Head of caudate nucleus (tissue), 42 donors: ENCODE results near the gene CDCA3.

Source experiments
- DNase-seq, 42 donors: peaks; one replicate each; pipeline versions ENCODE4 v3.0.0 to v3.0.0-alpha.2; 2020 to 2021; ENCODE audit warnings: mixed read lengths in 7 of 42
- intact Hi-C: fragments of 100-400 bp; cut with DNase I; formaldehyde crosslinking; loops from one replicate; pipeline ENCODE4 v1.15.0; 2022

CDCA3 gene

DNA sequence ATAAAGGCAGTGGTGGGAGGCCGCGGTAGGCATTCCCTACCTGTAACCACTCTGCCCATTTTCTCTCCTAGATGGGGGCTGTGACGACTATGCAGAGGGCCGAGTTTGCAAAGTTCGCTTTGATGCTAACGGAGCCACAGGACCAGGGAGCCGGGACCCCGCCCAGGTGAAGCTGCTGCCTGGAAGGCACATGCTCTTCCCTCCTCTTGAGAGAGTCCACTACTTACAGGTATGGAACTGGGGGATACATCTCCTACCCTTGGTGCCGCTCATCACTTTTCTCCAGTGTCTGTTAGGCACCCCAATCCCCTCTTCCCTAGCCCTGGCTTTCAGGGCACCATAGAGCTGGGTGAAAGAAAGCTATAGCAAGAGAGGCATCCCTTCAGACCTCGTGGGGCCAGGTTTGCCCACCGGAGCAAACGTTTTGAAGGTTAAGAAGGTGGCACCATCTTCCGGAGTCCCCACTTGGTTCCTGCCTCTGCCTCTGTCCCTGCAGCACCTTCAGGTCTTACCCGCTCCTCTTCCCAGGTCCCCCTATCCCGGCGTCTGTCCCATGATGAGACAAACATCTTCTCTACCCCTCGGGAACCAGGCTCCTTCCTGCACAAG is 24.9 kb downstream of the CDCA3 start:
- intact Hi-C loops, result loop anchor here (5.0 kb wide), 1 partner anchor 74 kb away; the partner anchor contains the start of gene MLF2
- no peak for DNase-seq

DNA sequence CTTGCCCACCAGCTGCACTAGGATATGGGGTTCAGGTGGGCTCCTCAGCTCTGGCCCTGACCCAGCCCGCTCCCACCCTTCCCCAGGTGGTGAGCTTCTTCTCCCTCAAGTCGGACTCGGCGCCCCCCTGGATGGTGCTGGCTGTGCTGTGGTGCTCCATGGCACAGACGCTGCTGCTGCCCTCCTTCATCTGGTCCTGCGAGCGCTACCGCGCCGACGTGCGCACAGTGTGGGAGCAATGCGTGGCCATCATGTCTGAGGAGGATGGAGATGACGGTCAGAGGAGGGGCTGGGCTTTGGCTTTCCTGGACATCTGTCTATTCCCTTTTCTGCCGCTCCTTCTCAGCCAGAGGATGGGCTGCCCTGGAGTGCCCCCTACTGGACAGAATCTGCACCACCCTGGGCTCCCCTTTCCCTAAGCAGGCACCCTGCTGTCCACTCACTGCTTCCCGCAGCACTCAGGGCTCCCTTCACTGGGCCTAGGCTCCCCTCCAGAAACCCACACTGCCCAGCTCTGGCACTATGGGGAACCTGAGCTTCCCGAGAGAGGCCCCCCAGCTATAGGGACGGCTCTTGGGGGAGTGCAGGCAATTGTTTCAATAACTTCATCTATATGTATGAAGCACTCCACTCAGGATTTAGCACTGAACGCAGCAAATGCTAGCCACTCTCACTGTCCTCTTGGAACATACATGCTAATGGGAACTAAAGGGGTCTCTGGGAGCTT is 25.5 kb downstream of the CDCA3 start:
- intact Hi-C loops, result loop anchor here (5.0 kb wide), 1 partner anchor 73 kb away; the partner anchor contains the start of gene MLF2
- DNase-seq, result peak; percentile 67 to 96 (median 89)

DNA sequence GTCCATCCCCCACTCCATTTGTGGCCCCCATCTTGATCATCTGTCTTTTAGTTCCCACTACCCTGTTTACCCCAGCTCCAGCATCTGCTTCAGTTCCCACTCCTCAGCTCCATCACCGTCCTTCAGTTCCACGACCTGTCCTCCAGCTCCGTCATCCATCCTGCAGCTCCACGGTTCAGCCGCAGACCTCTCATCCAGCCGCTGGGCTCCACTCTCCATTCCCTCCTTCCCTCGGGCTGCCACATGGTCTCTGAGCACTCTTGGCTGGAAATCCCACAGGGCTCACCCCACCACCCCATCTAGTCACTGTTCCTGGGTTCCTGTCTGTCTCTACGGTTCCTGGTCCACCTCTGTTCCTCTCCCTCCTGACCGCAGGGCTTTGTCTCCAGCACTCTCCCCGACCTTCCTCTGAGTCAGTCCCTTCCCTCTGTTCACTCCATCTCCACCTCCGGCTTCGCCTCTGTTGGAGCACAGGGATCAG is 26.1 kb downstream of the CDCA3 start:
- DNase-seq, result peak in 1 of 42 donors; percentile 10
- intact Hi-C loops, result loop anchor here (5.0 kb wide), 2 partner anchors 43 to 73 kb away; partner anchors contain the start of gene MLF2

DNA sequence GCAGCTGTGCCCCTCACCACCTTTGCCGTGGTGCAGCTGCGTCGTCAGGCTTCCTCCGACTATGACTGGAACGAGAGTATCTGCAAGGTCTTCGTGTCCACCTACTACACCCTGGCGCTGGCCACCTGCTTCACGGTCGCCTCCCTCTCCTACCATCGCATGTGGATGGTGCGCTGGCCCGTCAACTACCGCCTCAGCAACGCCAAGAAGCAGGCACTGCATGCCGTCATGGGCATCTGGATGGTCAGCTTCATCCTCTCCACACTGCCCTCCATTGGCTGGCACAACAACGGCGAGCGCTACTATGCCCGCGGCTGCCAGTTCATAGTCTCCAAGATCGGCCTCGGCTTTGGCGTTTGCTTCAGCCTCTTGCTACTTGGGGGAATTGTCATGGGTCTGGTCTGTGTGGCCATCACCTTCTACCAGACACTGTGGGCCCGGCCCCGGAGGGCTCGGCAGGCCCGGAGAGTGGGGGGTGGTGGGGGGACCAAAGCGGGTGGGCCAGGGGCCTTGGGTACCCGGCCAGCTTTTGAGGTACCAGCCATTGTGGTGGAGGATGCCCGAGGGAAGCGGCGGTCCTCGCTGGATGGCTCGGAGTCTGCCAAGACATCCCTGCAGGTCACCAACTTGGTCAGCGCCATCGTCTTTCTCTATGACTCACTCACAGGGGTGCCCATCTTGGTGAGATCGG is 26.9 kb downstream of the CDCA3 start:
- intact Hi-C loops, result loop anchor here (5.0 kb wide), 1 partner anchor 42 kb away; no protein-coding TSS in a partner anchor

DNA sequence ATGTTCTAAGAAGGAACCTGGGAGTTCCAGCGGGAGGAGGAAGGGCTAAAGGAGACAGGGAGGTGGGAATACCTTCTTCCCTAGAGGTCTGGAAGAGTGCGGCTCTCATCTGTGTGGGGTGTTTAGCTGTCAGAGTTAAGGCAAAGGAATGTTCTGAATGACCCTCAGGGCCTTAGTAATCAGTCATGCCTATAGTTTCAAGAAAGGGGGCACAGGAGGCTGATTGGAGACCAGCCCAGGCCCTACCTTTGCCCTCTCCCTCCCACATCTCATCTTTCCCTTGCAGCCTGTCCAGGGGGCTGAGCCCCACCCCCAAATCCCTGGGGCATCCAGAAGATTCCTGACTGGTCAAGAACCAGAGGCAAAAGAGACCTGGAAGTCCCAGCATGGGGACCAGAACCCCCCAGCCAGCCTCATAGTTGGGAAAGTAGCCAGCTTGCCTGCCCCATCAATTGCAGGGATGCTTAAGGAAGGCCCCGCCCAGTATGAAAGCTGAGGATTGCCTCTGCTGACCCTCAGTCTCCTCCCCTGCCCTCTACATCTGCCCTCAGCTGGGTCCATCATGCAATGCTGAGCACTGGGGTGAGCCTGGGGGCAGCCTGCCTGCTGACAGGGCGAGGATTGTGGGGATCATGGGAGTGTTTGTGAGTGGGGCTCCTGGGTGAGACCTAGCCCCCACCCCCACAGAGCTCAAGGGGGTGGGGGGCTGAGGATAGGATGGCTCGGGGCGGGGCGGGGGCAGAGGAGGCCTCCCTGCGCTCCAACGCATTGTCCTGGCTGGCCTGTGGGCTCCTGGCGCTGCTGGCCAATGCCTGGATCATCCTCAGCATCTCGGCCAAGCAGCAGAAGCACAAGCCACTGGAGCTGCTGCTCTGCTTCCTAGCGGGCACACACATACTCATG is 27.7 kb downstream of the CDCA3 start:
- no peak for DNase-seq
- intact Hi-C loops, result loop anchor here (5.0 kb wide), 1 partner anchor 41 kb away; no protein-coding TSS in a partner anchor

More for the DNA sequence above, 26.9 kb downstream of the CDCA3 start:
- peak in 14 of 42 donors; percentile 19 to 53 (median 34) for DNase-seq

DNA sequence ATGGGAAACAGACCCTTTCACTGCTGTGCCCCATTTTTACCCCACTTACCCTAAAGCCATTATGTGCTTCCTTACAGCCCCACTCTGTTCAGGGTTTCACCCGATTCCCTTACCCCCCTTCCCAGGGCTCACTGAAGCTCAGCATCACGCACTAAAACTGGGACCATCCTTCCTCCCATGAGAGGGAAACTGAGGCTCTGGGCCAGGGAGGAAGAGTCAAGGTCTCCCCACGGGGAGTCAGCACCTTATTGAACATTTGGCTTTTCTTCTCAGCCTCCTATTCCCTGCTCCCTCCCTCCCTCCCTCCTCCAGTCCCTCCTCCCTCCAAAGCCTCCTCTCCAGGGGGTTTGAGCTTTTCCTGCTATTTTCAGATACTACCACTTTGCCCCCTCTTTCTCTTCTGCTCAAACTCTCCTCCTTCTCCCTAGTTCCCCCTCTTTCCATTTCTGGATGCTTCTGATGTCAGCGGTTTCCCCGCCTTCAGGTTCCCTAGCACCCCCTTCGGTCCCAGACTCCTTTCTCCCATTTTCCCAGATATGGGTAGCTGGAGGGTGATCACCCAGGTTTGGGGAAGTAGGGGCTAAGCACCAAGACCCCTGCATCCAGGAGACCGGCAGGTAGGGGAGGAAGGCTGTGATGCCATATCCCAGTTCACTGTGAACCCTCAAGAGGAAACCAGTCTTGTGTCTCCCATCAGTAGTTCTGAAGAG is 28.5 kb downstream of the CDCA3 start:
- intact Hi-C loops, result loop anchor here (5.0 kb wide), 1 partner anchor 40 kb away; no protein-coding TSS in a partner anchor

DNA sequence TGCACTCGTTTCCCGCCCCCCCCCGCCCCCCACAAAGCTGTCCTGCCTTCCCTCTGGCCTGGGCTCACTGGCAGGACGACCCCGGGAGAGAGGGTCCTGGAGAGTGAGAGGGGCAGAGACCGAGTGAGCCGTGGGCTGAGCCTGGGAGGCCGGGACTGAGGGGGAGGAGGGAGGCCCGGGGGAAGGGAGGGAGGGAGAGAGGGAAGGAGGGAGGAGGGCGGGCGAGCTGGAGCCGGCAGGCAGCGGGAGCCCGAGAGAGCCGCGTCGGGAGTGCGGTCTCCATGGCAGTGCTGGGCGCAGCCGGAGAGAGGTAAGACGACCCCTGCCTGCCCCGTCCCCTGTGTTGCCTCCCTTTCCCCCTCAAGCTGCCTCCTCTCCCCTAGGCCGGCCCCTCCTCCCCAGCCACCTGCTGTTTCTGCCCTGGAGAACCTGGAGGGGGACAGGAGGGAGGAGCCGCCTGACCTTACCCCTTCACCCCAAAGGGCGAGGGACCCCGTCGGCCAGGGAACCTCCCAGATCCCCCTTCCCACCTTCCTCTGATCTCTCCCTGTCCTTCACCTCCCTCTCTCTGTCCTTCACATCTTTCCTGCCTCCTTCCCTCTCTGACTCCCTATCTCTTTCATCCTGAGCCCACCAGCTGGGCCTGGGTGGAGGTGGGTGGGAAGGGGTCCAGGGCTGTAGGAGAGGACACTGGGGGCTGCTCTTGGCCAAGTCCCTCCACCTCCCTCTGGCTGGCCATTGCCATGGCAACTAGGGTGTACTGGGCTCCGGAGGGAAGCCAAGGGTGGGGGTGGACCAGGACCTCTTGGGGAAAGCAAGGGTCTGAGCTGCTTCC is 29.3 kb downstream of the CDCA3 start, which contains the start of gene GPR162:
Gene GPR162, plus strand, starts transcription at position 231 of the 835 bp plus-strand sequence. CDS start 2,078 bp downstream, outside the sequence.
- peak in 36 of 42 donors; percentile 38 to 79 (median 54) for DNase-seq
- intact Hi-C loops, result loop anchor here (5.0 kb wide), 1 partner anchor 40 kb away; no protein-coding TSS in a partner anchor

More for the DNA sequence above, 28.5 kb downstream of the CDCA3 start:
- peak in 4 of 42 donors; percentile 16 to 62 (median 42) for DNase-seq

DNA sequence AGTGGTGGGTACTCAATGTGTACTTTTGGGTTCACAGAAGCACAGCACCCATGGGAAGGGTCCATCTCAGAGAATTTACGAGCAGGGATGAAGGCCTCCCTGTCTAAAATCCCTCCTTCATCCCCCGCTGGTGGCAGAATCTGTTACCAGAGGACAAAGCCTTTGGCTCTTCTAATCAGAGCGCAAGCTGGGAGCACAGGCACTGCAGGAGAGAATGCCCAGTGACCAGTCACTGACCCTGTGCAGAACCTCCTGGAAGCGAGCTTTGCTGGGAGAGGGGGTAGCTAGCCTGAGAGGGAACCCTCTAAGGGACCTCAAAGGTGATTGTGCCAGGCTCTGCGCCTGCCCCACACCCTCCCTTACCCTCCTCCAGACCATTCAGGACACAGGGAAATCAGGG is 30.9 kb downstream of the CDCA3 start:
- DNase-seq, result no peak
- intact Hi-C loops, result loop anchor here (5.0 kb wide), 1 partner anchor 38 kb away; no protein-coding TSS in a partner anchor

DNA sequence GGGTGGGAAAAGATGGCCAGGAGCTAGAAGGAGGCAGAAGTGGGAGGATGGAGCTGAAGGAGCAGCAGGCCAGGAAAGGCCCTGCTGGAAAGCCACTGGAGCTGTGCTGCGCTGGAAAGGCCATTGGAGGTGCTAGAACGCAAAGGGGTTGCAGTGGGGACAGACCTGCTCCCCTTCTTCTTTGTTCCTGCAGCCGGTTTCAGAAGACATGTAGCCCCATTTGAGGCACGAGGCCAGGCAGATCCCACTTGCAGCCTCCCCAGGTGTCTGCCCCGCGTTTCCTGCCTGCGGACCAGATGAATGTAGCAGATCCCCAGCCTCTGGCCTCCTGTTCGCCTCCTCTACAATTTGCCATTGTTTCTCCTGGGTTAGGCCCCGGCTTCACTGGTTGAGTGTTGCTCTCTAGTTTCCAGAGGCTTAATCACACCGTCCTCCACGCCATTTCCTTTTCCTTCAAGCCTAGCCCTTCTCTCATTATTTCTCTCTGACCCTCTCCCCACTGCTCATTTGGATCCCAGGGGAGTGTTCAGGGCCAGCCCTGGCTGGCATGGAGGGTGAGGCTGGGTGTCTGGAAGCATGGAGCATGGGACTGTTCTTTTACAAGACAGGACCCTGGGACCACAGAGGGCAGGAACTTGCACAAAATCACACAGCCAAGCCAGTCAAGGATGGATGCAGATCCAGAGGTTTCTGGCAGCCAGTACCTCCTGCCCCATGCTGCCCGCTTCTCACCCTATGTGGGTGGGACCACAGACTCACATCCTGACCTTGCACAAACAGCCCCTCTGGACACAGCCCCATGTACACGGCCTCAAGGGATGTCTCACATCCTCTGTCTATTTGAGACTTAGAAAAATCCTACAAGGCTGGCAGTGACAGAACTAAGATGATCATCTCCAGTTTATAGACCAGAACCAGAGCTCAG is 31.7 kb downstream of the CDCA3 start:
- intact Hi-C loops, result loop anchor here (5.0 kb wide), 1 partner anchor 37 kb away; no protein-coding TSS in a partner anchor
- DNase-seq, result no peak

DNA sequence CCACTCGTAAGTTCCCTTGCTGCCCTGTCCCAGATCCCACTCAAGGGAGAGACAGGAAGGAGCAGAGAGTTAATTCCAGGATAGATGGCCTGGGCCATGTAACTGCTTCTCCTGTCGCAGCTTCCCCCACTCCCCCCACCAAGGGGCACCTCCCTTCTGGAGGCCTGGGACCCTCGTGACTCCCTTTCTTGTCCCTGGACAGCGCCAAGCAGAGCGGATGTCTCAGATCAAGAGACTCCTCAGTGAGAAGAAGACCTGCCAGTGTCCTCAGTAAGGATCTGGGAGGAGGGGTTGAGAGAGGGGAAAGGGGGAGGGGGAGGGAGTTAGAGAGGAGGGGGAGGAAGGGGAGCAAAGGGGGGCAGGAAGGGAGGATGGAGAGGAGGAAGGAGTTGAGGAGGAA is 32.4 kb downstream of the CDCA3 start:
- no peak for DNase-seq
- intact Hi-C loops, result no loop called here

DNA sequence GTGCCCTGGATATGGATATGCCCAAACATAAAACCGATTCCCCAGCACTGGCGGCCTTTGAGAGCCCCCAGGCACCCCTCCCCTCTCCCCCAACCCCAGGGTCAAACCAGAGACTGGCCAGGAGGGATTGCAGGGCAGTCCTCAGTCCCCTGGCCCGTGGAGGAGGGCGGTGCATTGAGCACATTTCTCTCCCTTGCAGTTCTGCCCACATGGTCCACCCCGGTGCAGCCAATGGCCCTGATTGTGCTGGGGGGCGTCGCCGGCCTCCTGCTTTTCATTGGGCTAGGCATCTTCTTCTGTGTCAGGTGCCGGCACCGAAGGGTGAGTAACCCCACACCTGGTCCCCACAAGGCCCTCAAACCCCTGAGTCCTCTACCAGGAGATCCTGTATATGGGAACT is 32.9 kb downstream of the CDCA3 start:
- no peak for DNase-seq
- intact Hi-C loops, result no loop called here

DNA sequence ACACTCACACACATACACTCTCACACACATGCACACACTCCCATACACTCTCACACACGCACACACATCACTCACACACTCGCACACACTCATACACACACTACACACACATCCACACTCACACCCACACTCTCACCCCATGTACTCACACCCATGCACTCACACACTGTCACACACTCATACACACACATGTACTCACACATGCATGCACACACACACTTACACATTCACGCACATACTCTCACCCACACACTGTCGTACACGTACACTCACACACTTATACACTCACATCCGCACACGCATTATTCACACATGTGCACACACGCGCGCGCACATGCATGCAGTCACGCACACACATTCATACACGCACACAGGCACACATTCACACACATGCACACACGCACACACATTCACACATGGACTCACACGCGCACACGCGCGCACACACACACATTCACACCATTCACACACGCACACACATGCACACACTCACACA is 33.4 kb downstream of the CDCA3 start:
- DNase-seq, result no peak
- intact Hi-C loops, result no loop called here

DNA sequence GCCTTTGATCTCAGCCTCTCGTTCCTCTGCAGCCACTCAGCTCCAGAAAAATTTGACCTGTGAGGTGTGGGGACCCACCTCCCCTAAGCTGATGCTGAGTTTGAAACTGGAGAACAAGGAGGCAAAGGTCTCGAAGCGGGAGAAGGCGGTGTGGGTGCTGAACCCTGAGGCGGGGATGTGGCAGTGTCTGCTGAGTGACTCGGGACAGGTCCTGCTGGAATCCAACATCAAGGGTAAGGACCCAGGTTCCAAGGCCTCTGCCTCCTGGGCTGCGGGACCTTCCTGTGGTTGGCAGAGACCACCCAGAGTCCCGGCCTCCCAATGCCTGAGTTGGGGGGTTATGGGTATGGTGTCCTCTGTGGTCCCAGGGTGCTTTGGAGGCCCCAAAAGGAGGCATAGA is 34.0 kb downstream of the CDCA3 start:
- no peak for DNase-seq
- intact Hi-C loops, result no loop called here

DNA sequence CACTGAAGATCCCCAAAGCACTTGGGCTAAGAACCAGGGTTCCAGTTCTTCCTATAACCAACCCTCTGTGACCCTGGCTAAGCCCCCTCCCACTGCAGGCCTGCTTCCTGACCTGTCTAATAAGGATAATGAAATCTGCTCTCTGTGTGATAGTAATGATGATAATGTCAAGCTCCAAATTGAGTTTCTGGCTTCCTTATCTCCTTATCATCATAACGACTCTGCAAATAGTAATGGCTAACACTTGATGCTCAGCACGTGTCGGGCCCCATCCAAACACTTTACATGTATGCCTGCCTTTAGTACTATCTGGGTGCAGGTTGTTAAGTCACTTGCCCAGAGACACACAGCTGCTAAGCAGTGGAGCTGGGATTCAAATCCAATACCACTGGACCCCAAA is 34.5 kb downstream of the CDCA3 start:
- DNase-seq, result no peak
- intact Hi-C loops, result no loop called here

DNA sequence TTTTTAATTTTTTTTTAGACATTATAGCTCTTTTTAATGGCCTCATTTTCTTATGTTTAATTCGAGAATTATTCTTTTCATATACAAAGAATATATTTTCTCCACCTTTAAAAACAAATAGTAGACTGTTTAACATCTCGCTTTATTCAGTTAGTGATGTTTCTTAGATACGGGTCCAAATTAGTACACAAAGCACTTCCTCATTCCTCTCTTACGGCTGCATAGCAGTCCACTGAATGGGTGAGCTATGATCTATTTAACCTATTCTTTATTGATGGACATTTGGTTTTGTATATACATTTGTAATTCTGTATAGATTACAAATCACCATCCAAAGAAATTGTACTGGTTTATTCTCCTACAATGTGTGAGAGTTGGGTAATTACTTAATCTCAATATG is 37.7 kb downstream of the CDCA3 start:
- no peak for DNase-seq
- intact Hi-C loops, result no loop called here
